HEK293 (cell line): ENCODE measurements around the gene DOCK1.

Source experiments
- CTCF ChIA-PET: fragments of 350-600 bp; formaldehyde crosslinking; extraction: SDS; loops from one replicate; lab custom pipeline; 2021; ENCODE audit warnings: antibody characterized with exemption; lab: Yijun Ruan, JAX
- POLR2A ChIA-PET: fragments of 300-600 bp; formaldehyde crosslinking; extraction: SDS; loops from one replicate; lab custom pipeline; 2020; ENCODE audit warnings: antibody characterized with exemption, inconsistent platforms; lab: Yijun Ruan, JAX
- H3K27ac ChIP-seq: fragments of 200-500 bp; sonication (Bioruptor generic); 2 replicates; pipeline ENCODE4 v1.5.1; 2014; ENCODE audit warnings: low read depth, low read length, control low read depth, inconsistent platforms; ENCODE audit errors: extremely low read depth
- H3K36me3 ChIP-seq, 2 experiments: fragments of 200-500 bp in 1 of 2; sonication (Bioruptor generic) in 1 of 2; 1 replicate in 1 of 2; 2 replicates in 1 of 2; pipeline ENCODE4 v1.5.1; 2014 to 2017; ENCODE audit warnings: inconsistent platforms in 2 of 2, low read length in 2 of 2; ENCODE audit not compliant: control insufficient read depth in 2 of 2, insufficient read depth in 1 of 2
- H3K4me1 ChIP-seq: fragments of 200-500 bp; sonication (Bioruptor generic); 2 replicates; pipeline ENCODE4 v1.5.1; 2014; ENCODE audit warnings: mild to moderate bottlenecking, low read length, inconsistent platforms; ENCODE audit not compliant: control insufficient read depth, insufficient read depth
- H3K4me3 ChIP-seq: 2 replicates; pipeline ENCODE4 v1.5.1; 2011; ENCODE audit warnings: low read depth, mild to moderate bottlenecking, control low read depth, low read length, moderate library complexity
- H3K9me3 ChIP-seq: fragments of 200-500 bp; sonication (Bioruptor generic); 2 replicates; pipeline ENCODE4 v1.5.1; 2014; ENCODE audit warnings: low read depth, low read length, inconsistent platforms; ENCODE audit not compliant: control insufficient read depth, insufficient read depth
- BCL6B ChIP-seq: fragments of 450-650 bp; formaldehyde crosslinking; IDR thresholded peaks from 2 replicates; pipeline ENCODE4 v1.5.1; 2017; ENCODE audit warnings: missing biosample characterization, missing genetic modification characterization
- EGR2 ChIP-seq: fragments of 450-650 bp; formaldehyde crosslinking; IDR thresholded peaks from 2 replicates; pipeline ENCODE4 v1.5.1; 2016; ENCODE audit warnings: low read depth, missing biosample characterization, missing genetic modification characterization
- MEIS1 ChIP-seq: sonication (generic); formaldehyde crosslinking; IDR thresholded peaks from 2 replicates; pipeline ENCODE4 v1.8.1; 2022; ENCODE audit warnings: missing genetic modification reagents, mild to moderate bottlenecking, borderline replicate concordance
- SALL2 ChIP-seq: fragments of 450-650 bp; formaldehyde crosslinking; IDR thresholded peaks from 2 replicates; pipeline ENCODE4 v1.5.0; 2017; ENCODE audit warnings: missing biosample characterization, mild to moderate bottlenecking, missing genetic modification characterization, borderline replicate concordance
- SCRT2 ChIP-seq: fragments of 450-650 bp; formaldehyde crosslinking; IDR thresholded peaks from 2 replicates; pipeline ENCODE4 v1.5.1; 2016; ENCODE audit warnings: missing biosample characterization, missing genetic modification characterization
- ZFP3 ChIP-seq: fragments of 450-650 bp; formaldehyde crosslinking; IDR thresholded peaks from 2 replicates; pipeline ENCODE4 v1.5.1; 2016; ENCODE audit warnings: low read depth, missing biosample characterization, missing genetic modification characterization
- ZIC2 ChIP-seq: fragments of 450-650 bp; formaldehyde crosslinking; IDR thresholded peaks from 2 replicates; pipeline ENCODE4 v1.5.1; 2016; ENCODE audit warnings: missing biosample characterization, missing genetic modification characterization
- ZNF140 ChIP-seq: fragments of 450-650 bp; formaldehyde crosslinking; IDR thresholded peaks from 2 replicates; pipeline ENCODE4 v1.5.1; 2016; ENCODE audit warnings: missing biosample characterization, missing genetic modification characterization
- ZNF155 ChIP-seq: fragments of 450-650 bp; formaldehyde crosslinking; IDR thresholded peaks from 2 replicates; pipeline ENCODE4 v1.5.1; 2016; ENCODE audit warnings: missing biosample characterization, missing genetic modification characterization
- ZNF26 ChIP-seq: fragments of 450-650 bp; formaldehyde crosslinking; IDR thresholded peaks from 2 replicates; pipeline ENCODE4 v1.5.1; 2016; ENCODE audit warnings: missing biosample characterization, missing genetic modification characterization
- ZNF335 ChIP-seq: fragments of 450-650 bp; formaldehyde crosslinking; conservative IDR thresholded peaks from 2 replicates; pipeline ENCODE4 v1.5.1; 2016; ENCODE audit warnings: missing biosample characterization, missing genetic modification characterization
- ZNF341 ChIP-seq: fragments of 450-650 bp; formaldehyde crosslinking; IDR thresholded peaks from 2 replicates; pipeline ENCODE4; 2016; ENCODE audit warnings: low read depth, missing biosample characterization, missing genetic modification characterization
- ZNF362 ChIP-seq: fragments of 450-650 bp; formaldehyde crosslinking; IDR thresholded peaks from 2 replicates; pipeline ENCODE4 v1.5.1; 2016; ENCODE audit warnings: missing biosample characterization, missing genetic modification characterization
- ZNF416 ChIP-seq: fragments of 450-650 bp; formaldehyde crosslinking; IDR thresholded peaks from 2 replicates; pipeline ENCODE4 v1.5.1; 2016; ENCODE audit warnings: missing biosample characterization, missing genetic modification characterization
- ZNF423 ChIP-seq: fragments of 450-650 bp; formaldehyde crosslinking; IDR thresholded peaks from 2 replicates; pipeline ENCODE4 v1.5.1; 2016; ENCODE audit warnings: missing biosample characterization, missing genetic modification characterization
- ZNF549 ChIP-seq: fragments of 450-650 bp; IDR thresholded peaks from 2 replicates; pipeline ENCODE4 v1.5.1; 2018; ENCODE audit warnings: missing biosample characterization, missing genetic modification characterization, mild to moderate bottlenecking, inconsistent platforms, moderate library complexity
- ZNF610 ChIP-seq: fragments of 450-650 bp; formaldehyde crosslinking; IDR thresholded peaks from 2 replicates; pipeline ENCODE4 v1.5.1; 2016; ENCODE audit warnings: missing biosample characterization, missing genetic modification characterization, borderline replicate concordance
- ZNF785 ChIP-seq: fragments of 450-650 bp; formaldehyde crosslinking; IDR thresholded peaks from 2 replicates; pipeline ENCODE4 v1.5.1; 2016; ENCODE audit warnings: missing biosample characterization, missing genetic modification characterization
- TF ChIP-seq, protein P1 (sequence below): fragments of 450-650 bp; formaldehyde crosslinking; IDR thresholded peaks from 2 replicates; pipeline ENCODE4 v1.5.0; 2017; ENCODE audit warnings: missing biosample characterization, missing genetic modification characterization, borderline replicate concordance
- TF ChIP-seq, protein P2 (sequence below): fragments of 450-650 bp; formaldehyde crosslinking; IDR thresholded peaks from 2 replicates; pipeline ENCODE4 v1.5.1; 2016; ENCODE audit warnings: missing biosample characterization, missing genetic modification characterization

DOCK1 gene

DNA sequence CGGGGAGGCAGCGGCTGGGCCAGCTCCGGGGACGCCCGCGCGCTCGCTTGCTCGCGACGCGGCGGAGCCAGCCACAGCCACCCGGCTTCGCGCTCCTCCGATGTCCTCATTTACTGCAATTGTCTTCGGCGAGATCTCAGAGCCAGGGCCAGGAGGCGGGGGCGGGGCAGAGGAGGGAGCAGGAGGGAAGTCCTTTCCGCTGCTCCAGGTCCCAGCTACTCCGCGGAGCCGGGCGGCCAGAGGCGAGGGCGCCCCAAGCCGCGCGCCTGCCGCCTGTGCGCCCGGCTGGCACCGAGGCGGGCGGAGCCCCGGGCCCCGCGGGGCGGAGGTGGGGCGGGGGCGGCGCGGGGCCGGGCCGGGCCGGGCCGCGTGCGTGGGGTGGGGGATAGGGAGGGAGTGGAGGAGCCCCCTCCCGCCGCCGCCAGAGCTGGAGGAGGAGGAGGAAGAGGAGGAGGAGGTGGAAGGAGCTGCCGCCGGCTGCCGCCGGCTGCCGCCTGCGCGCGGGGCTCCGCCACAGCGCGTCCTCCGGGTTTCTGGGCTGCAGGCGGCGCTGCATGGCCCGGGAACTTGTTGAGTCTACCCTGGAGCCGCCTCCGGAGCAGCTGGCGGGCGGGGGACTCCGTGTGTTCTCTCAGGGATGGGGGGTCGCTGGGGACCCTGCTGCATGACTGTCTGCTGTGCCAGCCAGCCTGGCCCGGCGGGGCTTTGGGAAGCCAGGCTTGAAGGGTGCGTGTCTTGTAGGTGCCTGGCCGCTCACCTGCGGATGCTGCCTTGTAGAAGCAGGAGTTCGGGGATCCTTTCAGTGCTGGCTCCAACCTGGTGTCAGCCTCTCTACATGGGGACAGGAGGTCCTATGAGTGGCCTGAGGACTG is 291.3 kb downstream of the DOCK1 start, which contains the start of gene INSYN2A (continued):
- TF ChIP-seq, protein P1, sequence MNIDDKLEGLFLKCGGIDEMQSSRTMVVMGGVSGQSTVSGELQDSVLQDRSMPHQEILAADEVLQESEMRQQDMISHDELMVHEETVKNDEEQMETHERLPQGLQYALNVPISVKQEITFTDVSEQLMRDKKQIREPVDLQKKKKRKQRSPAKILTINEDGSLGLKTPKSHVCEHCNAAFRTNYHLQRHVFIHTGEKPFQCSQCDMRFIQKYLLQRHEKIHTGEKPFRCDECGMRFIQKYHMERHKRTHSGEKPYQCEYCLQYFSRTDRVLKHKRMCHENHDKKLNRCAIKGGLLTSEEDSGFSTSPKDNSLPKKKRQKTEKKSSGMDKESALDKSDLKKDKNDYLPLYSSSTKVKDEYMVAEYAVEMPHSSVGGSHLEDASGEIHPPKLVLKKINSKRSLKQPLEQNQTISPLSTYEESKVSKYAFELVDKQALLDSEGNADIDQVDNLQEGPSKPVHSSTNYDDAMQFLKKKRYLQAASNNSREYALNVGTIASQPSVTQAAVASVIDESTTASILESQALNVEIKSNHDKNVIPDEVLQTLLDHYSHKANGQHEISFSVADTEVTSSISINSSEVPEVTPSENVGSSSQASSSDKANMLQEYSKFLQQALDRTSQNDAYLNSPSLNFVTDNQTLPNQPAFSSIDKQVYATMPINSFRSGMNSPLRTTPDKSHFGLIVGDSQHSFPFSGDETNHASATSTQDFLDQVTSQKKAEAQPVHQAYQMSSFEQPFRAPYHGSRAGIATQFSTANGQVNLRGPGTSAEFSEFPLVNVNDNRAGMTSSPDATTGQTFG (tag by site-specific recombination), result no peak
- TF ChIP-seq ZFP3 (tag by site-specific recombination) (no peak), ZNF785 (no peak), MEIS1 (CRISPR knock-in tag) (no peak), ZNF362 (tag by site-specific recombination) (no peak), ZNF26 (no peak), ZNF341 (no peak), ZNF423 (tag by site-specific recombination) (no peak), ZNF155 (no peak), EGR2 (peak; percentile 64), ZNF549 (tag by site-specific recombination) (no peak), ZNF140 (no peak)

GRCh38 chr10:127197154-127197432 is 291.9 kb downstream of the DOCK1 start:
- TF ChIP-seq ZIC2, result 0 out of 2 replicates have a peak, but pooled peaks have one; percentile 13
- TF ChIP-seq ZNF416, result no peak
- TF ChIP-seq ZNF335, result peak; percentile 12; the same call in 1 of the 2 replicates
- Histone ChIP-seq H3K4me3 (peak overlapping the region; percentile 32), H3K9me3 (no peaks in the 10 kb centered on the region), H3K36me3 (no peaks in the 10 kb centered on the region), H3K4me1 (0 out of 2 replicates have a peak, but pooled peaks cover 3% of the 10 kb centered on the region), H3K27ac (no peak overlapping the region)
- CTCF ChIA-PET, result interaction anchor here (1.5 kb wide), 1 partner anchor 66 kb away, joined by 3 read pairs; no protein-coding TSS in a partner anchor
- POLR2A ChIA-PET, result no interaction called here

- Histone ChIP-seq H3K36me3 (no peaks in the 10 kb centered on the region), H3K4me3 (no peak overlapping the region)
- TF ChIP-seq SALL2 (tag by site-specific recombination), result no peak
- TF ChIP-seq SCRT2, result peak; percentile 38; the same call in 1 of the 2 replicates
- TF ChIP-seq ZNF610 (tag by site-specific recombination), result no peak
- TF ChIP-seq, protein P2, sequence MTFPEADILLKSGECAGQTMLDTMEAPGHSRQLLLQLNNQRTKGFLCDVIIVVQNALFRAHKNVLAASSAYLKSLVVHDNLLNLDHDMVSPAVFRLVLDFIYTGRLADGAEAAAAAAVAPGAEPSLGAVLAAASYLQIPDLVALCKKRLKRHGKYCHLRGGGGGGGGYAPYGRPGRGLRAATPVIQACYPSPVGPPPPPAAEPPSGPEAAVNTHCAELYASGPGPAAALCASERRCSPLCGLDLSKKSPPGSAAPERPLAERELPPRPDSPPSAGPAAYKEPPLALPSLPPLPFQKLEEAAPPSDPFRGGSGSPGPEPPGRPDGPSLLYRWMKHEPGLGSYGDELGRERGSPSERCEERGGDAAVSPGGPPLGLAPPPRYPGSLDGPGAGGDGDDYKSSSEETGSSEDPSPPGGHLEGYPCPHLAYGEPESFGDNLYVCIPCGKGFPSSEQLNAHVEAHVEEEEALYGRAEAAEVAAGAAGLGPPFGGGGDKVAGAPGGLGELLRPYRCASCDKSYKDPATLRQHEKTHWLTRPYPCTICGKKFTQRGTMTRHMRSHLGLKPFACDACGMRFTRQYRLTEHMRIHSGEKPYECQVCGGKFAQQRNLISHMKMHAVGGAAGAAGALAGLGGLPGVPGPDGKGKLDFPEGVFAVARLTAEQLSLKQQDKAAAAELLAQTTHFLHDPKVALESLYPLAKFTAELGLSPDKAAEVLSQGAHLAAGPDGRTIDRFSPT (tag by site-specific recombination), result no peak
- no peak for TF ChIP-seq BCL6B (tag by site-specific recombination)
- TF ChIP-seq, all 188 proteins: peak for 1
- Histone ChIP-seq H3K4me1 (0 out of 2 replicates have a peak, but pooled peaks cover 3% of the 10 kb centered on the region), H3K27ac (no peak overlapping the region), H3K9me3 (no peaks in the 10 kb centered on the region)
- ChIA-PET POLR2A (no interaction called here), CTCF (interaction anchor here (0.6 kb wide), 1 partner anchor 93 kb away, joined by 3 read pairs; no protein-coding TSS in a partner anchor)
These were observed 293.1 kb downstream of the DOCK1 start for GRCh38 chr10:127198307-127198706.
